ENCODE results near the gene P2RY13. TPM values are rescaled to one million over a fixed set of nuclear protein-coding genes. Genes with fewer than 3 reads are reported as not detected.

P2RY13 gene
- total and polyA plus RNA-seq, 10 of the 15 experiments (the other 5 are each of a cell fraction or from before 2014, with no cell fraction given): not detected

DNA sequence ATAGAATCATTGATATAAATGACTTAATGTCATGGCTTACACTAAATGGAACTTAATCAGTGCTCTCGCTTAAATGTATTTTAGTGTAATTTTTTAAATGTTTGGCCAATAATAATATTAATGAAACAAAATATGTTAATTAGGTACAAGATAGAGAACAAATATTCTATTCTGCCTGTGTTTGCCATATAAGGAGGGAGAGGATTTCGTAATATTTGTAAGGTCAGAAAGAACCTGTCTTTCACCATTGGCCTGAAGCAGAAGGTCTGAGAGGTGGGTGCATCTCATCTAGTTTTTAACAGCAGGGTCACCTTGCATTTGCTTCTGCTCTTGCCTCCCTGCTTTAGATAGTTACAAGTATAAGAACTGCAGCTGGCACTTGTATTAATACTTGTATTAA lies 15.2 kb downstream of the P2RY13 start:
- RAD21 ChIA-PET (ENCODE audit: unreplicated experiment): no interaction called here
- no peaks in the 10 kb centered on the region for H3K4me1 ChIP-seq (ENCODE audit: control insufficient read depth, insufficient read depth, low read length)
- no peaks in the 10 kb centered on the region; a peak in 1 of 4 replicates for H3K27me3 ChIP-seq (replicated peaks in 1 of 2; ENCODE audit: control insufficient read depth in 2 of 2, insufficient read depth in 2 of 2, low read length in 1 of 2)
- H2AFZ ChIP-seq (ENCODE audit: control insufficient read depth, low read depth, low read length): no peak overlapping the region
- SMC1A ChIA-PET (ENCODE audit: uncharacterized antibody, unreplicated experiment): no interaction called here
- intact Hi-C loops (cut with micrococcal nuclease; ENCODE audit: unreplicated experiment): no loop called here
- CTCF ChIA-PET: interaction anchor here (2.7 kb wide), 1 partner anchor 13 kb away, joined by 9 read pairs; no protein-coding TSS in a partner anchor
- no peak for FAIRE-seq
- H3K9me3 ChIP-seq (replicated peaks; ENCODE audit: control insufficient read depth, insufficient read depth, low read length): no peaks in the 10 kb centered on the region
- H3K79me2 ChIP-seq (ENCODE audit: control insufficient read depth, insufficient read depth, low read length): no peaks in the 10 kb centered on the region
- in situ Hi-C loops (cut with MboI): no loop called here
- H4K20me1 ChIP-seq (ENCODE audit: control insufficient read depth, insufficient read depth): no peaks in the 10 kb centered on the region
- TF ChIP-seq ZNF24 (IDR thresholded peaks at IDR 0.05) (no peak), RFX5 (IDR thresholded peaks at IDR 0.05; ENCODE audit: low read depth, low read length) (no peak), ETV6 (conservative IDR thresholded peaks at IDR 0.05 in 1 of 2, IDR thresholded peaks at IDR 0.05 in 1 of 2; ENCODE audit: borderline replicate concordance in 1 of 2, low read depth in 1 of 2) (no peak), CREB1 (IDR thresholded peaks at IDR 0.05; ENCODE audit: low read depth) (no peak), KDM1A (IDR thresholded peaks at IDR 0.05; ENCODE audit: borderline replicate concordance) (no peak)
- TF ChIP-seq, protein P1, sequence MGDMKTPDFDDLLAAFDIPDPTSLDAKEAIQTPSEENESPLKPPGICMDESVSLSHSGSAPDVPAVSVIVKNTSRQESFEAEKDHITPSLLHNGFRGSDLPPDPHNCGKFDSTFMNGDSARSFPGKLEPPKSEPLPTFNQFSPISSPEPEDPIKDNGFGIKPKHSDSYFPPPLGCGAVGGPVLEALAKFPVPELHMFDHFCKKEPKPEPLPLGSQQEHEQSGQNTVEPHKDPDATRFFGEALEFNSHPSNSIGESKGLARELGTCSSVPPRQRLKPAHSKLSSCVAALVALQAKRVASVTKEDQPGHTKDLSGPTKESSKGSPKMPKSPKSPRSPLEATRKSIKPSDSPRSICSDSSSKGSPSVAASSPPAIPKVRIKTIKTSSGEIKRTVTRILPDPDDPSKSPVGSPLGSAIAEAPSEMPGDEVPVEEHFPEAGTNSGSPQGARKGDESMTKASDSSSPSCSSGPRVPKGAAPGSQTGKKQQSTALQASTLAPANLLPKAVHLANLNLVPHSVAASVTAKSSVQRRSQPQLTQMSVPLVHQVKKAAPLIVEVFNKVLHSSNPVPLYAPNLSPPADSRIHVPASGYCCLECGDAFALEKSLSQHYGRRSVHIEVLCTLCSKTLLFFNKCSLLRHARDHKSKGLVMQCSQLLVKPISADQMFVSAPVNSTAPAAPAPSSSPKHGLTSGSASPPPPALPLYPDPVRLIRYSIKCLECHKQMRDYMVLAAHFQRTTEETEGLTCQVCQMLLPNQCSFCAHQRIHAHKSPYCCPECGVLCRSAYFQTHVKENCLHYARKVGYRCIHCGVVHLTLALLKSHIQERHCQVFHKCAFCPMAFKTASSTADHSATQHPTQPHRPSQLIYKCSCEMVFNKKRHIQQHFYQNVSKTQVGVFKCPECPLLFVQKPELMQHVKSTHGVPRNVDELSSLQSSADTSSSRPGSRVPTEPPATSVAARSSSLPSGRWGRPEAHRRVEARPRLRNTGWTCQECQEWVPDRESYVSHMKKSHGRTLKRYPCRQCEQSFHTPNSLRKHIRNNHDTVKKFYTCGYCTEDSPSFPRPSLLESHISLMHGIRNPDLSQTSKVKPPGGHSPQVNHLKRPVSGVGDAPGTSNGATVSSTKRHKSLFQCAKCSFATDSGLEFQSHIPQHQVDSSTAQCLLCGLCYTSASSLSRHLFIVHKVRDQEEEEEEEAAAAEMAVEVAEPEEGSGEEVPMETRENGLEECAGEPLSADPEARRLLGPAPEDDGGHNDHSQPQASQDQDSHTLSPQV (IDR thresholded peaks at IDR 0.05): no peak
- no peak overlapping the region for H3K4me2 ChIP-seq (ENCODE audit: control insufficient read depth, insufficient read depth)
- H3K27ac ChIP-seq (ENCODE audit: control insufficient read depth, insufficient read depth): no peak overlapping the region
- H3K9ac ChIP-seq (ENCODE audit: control insufficient read depth, insufficient read depth, low read length): no peak overlapping the region
- ATAC-seq: no peak
- H3K4me3 ChIP-seq: no peak overlapping the region
- BruUV-seq (replicated peaks): no TSS peak
- no peaks in the 10 kb centered on the region for H3K36me3 ChIP-seq (ENCODE audit: control insufficient read depth in 2 of 2, insufficient read depth in 2 of 2, low read length in 1 of 2)
- POLR2A ChIA-PET: no interaction called here
- no peak for DNase-seq (ENCODE audit: low read depth, low spot score)
- 45% methylated on average over 2 of the region's 2 CpGs for WGBS (ENCODE audit: insufficient coverage, insufficient replicate concordance, low lambda C conversion rate, missing lambda C conversion rate)
